Measurements from ENCODE around the gene TTC23L. TPM values are rescaled to one million over a fixed set of nuclear protein-coding genes. Genes with fewer than 3 reads are reported as not detected.

The TTC23L gene
- total RNA-seq, 4 donors from 2014 or later, result 0.13 to 0.73 TPM; not detected in 2

DNA sequence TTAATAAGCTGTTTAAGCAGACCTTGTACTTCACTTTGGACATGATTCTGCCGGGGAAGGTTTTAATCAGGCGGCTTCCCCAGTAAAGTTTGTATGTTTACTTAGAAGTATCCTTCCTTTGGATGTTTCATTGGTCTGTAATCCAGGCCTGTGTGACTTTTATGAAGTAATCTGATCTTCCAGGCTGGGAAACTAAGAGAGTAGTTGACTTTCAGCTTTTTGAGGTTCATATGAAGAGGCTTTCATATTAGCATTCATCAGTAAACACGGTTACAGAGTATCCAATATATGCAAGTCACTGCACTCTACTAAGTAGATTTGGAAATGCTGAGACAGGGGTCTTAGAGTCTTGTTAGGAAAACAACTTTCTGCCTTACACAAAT is 91.5 kb downstream of the TTC23L start:
- Histone ChIP-seq H3K4me1 (peaks cover 8 to 31% (median 9%) of the 10 kb centered on the region in 3 donors), H3K27ac (peak overlapping the region; percentile 82 to 98 (median 96)), H3K27me3 (no peaks in the 10 kb centered on the region), H3K4me3 (peak overlapping the region; percentile 60 to 90), H3K9me3 (no peaks in the 10 kb centered on the region), H3K36me3 (peaks cover 0 to 24% of the 10 kb centered on the region in 2 donors)
- ATAC-seq, result no peak
- WGBS, 2 donors (ENCODE audit: low coverage in 1 of 2), result 0 to 4% methylated on average over 3 of the region's 3 CpGs
- no peak for TF ChIP-seq POLR2A (IDR thresholded peaks at IDR 0.05)
- no peak for TF ChIP-seq POLR2AphosphoS5 (IDR thresholded peaks at IDR 0.05)
- no peak for TF ChIP-seq EP300 (IDR thresholded peaks at IDR 0.05)
- TF ChIP-seq, protein P1, sequence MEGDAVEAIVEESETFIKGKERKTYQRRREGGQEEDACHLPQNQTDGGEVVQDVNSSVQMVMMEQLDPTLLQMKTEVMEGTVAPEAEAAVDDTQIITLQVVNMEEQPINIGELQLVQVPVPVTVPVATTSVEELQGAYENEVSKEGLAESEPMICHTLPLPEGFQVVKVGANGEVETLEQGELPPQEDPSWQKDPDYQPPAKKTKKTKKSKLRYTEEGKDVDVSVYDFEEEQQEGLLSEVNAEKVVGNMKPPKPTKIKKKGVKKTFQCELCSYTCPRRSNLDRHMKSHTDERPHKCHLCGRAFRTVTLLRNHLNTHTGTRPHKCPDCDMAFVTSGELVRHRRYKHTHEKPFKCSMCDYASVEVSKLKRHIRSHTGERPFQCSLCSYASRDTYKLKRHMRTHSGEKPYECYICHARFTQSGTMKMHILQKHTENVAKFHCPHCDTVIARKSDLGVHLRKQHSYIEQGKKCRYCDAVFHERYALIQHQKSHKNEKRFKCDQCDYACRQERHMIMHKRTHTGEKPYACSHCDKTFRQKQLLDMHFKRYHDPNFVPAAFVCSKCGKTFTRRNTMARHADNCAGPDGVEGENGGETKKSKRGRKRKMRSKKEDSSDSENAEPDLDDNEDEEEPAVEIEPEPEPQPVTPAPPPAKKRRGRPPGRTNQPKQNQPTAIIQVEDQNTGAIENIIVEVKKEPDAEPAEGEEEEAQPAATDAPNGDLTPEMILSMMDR (IDR thresholded peaks at IDR 0.05), result no peak

DNA sequence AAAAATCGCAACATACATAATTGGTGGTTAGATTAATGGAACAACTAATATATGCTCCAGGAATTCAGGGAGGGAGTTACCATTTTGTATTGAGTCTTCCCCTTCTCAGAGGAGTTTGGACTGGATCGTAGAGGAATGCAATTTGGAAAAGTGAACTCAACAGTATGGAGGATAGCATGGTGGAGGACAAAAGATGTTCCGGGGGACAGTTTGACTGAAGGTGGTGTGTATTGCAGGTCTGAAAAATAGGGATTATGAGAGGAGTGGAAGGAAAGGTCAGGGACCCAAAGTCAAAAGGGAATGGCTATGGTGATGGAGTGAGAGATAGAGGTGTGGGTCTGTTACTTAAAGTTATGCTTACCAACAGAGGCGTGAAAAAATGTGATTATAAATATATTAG is 91.9 kb downstream of the TTC23L start:
- H3K9me3 ChIP-seq, result no peaks in the 10 kb centered on the region
- no peak for ATAC-seq
- H3K4me3 ChIP-seq, result peak overlapping the region; percentile 60 to 90
- WGBS, 2 donors (ENCODE audit: low coverage in 1 of 2), result 64 to 68% methylated on average over 3 to 4 of the region's 4 CpGs
- H3K27ac ChIP-seq, result peak overlapping the region; percentile 82 to 98 (median 96)
- peaks cover 0 to 23% of the 10 kb centered on the region in 2 donors for H3K36me3 ChIP-seq
- H3K27me3 ChIP-seq, result no peaks in the 10 kb centered on the region
- peaks cover 8 to 31% (median 9%) of the 10 kb centered on the region in 3 donors for H3K4me1 ChIP-seq
- no peak for TF ChIP-seq POLR2A (IDR thresholded peaks at IDR 0.05)
- no peak for TF ChIP-seq EP300 (IDR thresholded peaks at IDR 0.05)
- no peak for TF ChIP-seq POLR2AphosphoS5 (IDR thresholded peaks at IDR 0.05)
- TF ChIP-seq, protein P1 (IDR thresholded peaks at IDR 0.05), result no peak

DNA sequence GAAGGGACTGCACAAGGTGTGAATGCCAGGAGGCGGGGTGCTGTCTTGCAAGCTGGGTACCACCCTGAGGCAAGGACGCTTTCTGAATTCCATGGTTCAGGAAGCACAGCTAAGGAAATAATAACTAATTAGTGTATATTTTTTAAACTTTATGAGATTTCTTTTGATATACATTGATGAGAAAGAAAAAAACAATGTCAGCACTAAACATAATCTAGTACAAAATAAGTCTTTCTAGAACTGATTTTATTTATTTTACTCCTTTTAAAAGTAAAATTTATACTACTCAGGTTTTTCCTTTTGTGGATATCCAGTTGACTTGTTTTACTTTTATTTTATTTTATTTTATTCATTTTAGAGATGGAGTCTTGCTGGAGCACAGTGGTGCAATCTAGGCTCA is 94.0 kb downstream of the TTC23L start:
- WGBS, 2 donors (ENCODE audit: low coverage in 1 of 2), result 95% methylated on average over 2 of the region's 2 CpGs; no CpG with 5 or more reads in 1 of the 2 donors
- ATAC-seq, result no peak

DNA sequence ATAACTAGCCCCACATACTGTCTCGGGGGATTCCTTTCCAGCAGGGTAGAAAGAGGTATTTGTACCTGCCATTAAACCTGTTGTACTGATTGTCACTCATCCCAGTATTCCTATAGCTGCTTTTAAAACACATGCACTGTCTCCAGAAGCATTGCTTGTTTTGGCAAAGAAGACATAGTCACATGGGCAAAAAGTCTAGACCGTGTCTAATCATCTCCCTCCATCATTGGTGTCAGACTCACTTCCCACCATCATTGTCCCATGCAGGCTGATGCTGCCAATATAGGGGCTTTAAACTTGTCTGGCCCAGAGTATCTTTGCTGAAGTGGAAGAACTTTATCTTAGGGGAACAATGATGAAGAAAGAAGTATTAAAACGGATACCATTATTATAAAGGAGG is 103.0 kb downstream of the TTC23L start:
- Histone ChIP-seq H3K36me3 (peaks cover 6 to 98% of the 10 kb centered on the region in 2 donors), H3K4me3 (no peak overlapping the region), H3K4me1 (no peaks in the 10 kb centered on the region), H3K9me3 (no peaks in the 10 kb centered on the region), H3K27ac (no peak overlapping the region), H3K27me3 (no peaks in the 10 kb centered on the region)
- no peak for TF ChIP-seq POLR2A (IDR thresholded peaks at IDR 0.05)
- no peak for TF ChIP-seq EP300 (IDR thresholded peaks at IDR 0.05)
- TF ChIP-seq POLR2AphosphoS5 (IDR thresholded peaks at IDR 0.05), result no peak
- TF ChIP-seq, protein P1 (IDR thresholded peaks at IDR 0.05), result no peak
- WGBS, 2 donors (ENCODE audit: low coverage in 1 of 2), result 76 to 86% methylated on average over 2 to 3 of the region's 3 CpGs
- ATAC-seq, result no peak

More for the DNA sequence above, 94.0 kb downstream of the TTC23L start:
- Histone ChIP-seq H3K27me3 (no peaks in the 10 kb centered on the region), H3K4me3 (no peak overlapping the region), H3K4me1 (peaks cover 8 to 31% (median 9%) of the 10 kb centered on the region in 3 donors), H3K36me3 (peaks cover 0 to 34% of the 10 kb centered on the region in 2 donors), H3K9me3 (no peaks in the 10 kb centered on the region), H3K27ac (no peak overlapping the region)
- no peak for TF ChIP-seq EP300 (IDR thresholded peaks at IDR 0.05)

DNA sequence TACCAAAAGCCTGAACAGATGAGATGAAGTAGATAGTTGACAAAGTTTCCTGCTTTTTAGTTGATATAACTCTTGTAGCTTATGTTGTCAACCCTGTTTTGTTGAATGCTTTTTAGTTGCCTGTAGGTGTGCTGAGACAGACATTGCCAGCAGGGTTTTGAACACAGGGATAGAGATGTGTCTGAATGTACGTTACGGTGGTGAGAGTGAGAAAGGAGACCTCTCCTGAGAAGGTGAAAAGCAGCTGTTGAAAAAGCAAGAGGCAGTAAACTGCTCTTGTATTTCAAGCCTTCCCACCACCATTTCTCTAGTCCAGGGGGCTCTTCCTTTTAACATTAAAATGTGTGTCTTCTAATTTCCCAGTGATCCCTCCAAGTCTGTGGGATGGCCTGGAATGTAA is 105.1 kb downstream of the TTC23L start:
- ATAC-seq, result no peak
- no peaks in the 10 kb centered on the region for H3K9me3 ChIP-seq
- TF ChIP-seq POLR2A (IDR thresholded peaks at IDR 0.05) (no peak), EP300 (IDR thresholded peaks at IDR 0.05) (no peak), POLR2AphosphoS5 (IDR thresholded peaks at IDR 0.05) (no peak)
- TF ChIP-seq, protein P1 (IDR thresholded peaks at IDR 0.05), result no peak
- H3K27me3 ChIP-seq, result no peaks in the 10 kb centered on the region
- no peaks in the 10 kb centered on the region for H3K4me1 ChIP-seq
- no peak overlapping the region for H3K27ac ChIP-seq
- no peak overlapping the region for H3K4me3 ChIP-seq
- H3K36me3 ChIP-seq, result peaks cover 0 to 90% of the 10 kb centered on the region in 2 donors
- 85 to 91% methylated on average over 2 of the region's 2 CpGs for WGBS, 2 donors (ENCODE audit: low coverage in 1 of 2)

All from gastroesophageal sphincter (tissue), 4 donors.